ENCODE results near the gene STXBP6.

DNA sequence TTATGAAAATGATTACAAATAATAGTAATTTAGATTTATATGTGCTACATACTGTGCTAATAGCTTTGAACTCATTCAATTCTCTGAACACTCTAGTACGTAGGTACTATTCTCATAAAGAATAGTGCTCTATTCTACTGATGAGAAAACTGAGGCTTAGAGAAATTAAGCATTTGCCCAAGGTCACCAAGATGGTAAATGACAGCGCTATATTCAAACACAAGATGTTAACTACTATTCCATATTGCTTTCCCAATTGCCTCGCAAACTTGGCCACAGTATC, 233.1 kb downstream of the STXBP6 start:
- TF ChIP-seq, protein P1, sequence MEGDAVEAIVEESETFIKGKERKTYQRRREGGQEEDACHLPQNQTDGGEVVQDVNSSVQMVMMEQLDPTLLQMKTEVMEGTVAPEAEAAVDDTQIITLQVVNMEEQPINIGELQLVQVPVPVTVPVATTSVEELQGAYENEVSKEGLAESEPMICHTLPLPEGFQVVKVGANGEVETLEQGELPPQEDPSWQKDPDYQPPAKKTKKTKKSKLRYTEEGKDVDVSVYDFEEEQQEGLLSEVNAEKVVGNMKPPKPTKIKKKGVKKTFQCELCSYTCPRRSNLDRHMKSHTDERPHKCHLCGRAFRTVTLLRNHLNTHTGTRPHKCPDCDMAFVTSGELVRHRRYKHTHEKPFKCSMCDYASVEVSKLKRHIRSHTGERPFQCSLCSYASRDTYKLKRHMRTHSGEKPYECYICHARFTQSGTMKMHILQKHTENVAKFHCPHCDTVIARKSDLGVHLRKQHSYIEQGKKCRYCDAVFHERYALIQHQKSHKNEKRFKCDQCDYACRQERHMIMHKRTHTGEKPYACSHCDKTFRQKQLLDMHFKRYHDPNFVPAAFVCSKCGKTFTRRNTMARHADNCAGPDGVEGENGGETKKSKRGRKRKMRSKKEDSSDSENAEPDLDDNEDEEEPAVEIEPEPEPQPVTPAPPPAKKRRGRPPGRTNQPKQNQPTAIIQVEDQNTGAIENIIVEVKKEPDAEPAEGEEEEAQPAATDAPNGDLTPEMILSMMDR (IDR thresholded peaks at IDR 0.05; ENCODE audit: insufficient read depth, low read length, poor library complexity, severe bottlenecking): no peak
- no peak for TF ChIP-seq EZH2phosphoT487 (conservative IDR thresholded peaks at IDR 0.05; ENCODE audit: low read length)

Data from SU-DHL-6 (cell line).